Left cardiac atrium (tissue), 4 donors: ENCODE data around the gene TCEA3. TPM values are rescaled to one million over a fixed set of nuclear protein-coding genes. Genes with fewer than 3 reads are reported as not detected.
A peak's percentile ranks its signal among the peaks of the same experiment; 100 is the strongest.

ENCODE experiments used
- ATAC-seq, 2 donors: fragments of 200-7000 bp; cut with Tn5 transposase; one replicate each; pipeline ENCODE4 v1.9.1; 2020; ENCODE audit warnings: mild to moderate bottlenecking in 2 of 2, moderate library complexity in 2 of 2
- DNase-seq: peaks from one replicate; pipeline ENCODE4 v3.0.0-alpha.2; 2020
- intact Hi-C, 2 donors: fragments of 100-400 bp; cut with DNase I; formaldehyde crosslinking; loops; one replicate each; pipeline versions ENCODE4 v1.14.1 to v1.15.1; 2022 to 2023
- total RNA-seq, 2 donors: library from RNA; stranded (reverse); fragmentation: NEBNext Ultra II Directional; extraction: Animal tissue kit (Norgen Biotek cat#: 25700); gene quantifications; one replicate each; pipeline ENCODE4 v1.2.1, GENCODE V29; 2021
- donor health status: DM: no; HTN: yes; CAD: no.
- donor health status: DM: no; HTN: yes; CAD: no; lungs with severe emphysema.
- donor health status: DM: yes; HTN: yes; CAD: no.
- donor health status: Dilated cardiomyopathy.

Gene TCEA3
- total RNA-seq, 2 donors from 2014 or later = 32.9 to 38.3 TPM

GRCh38 chr1:23400324-23401114, 24.0 kb downstream of the TCEA3 start:
- intact Hi-C loops = loop anchor here (10.0 kb wide), 1 partner anchor 56 kb away; the partner anchor contains the start of gene HNRNPR (in 2 of the 2)
- DNase-seq (no peak), ATAC-seq (no peak)

- DNase-seq = no peak
- intact Hi-C loops = no loop called here
- ATAC-seq = no peak
Measured at GRCh38 chr1:23399229-23399628, 25.3 kb downstream of the TCEA3 start.

- ATAC-seq (no peak), DNase-seq (no peak)
- intact Hi-C loops = no loop called here
Measured at GRCh38 chr1:23397908-23398307, 26.6 kb downstream of the TCEA3 start.

- intact Hi-C loops = no loop called here
- no peak for DNase-seq
- no peak for ATAC-seq
Measured at GRCh38 chr1:23396380-23396779, 28.2 kb downstream of the TCEA3 start.

GRCh38 chr1:23395849-23396248, 28.7 kb downstream of the TCEA3 start:
- ATAC-seq (no peak), DNase-seq (no peak)
- intact Hi-C loops = loop anchor here in 1 of 2 donors (2.0 kb wide), 1 partner anchor 27 kb away; the partner anchor contains the start of gene ZNF436

GRCh38 chr1:23395154-23395724, 29.3 kb downstream of the TCEA3 start:
- intact Hi-C loops = loop anchor here in 1 of 2 donors (2.0 kb wide), 1 partner anchor 26 kb away; the partner anchor contains the start of gene ZNF436
- ATAC-seq = peak in 1 of 2 donors; percentile 19
- no peak for DNase-seq

GRCh38 chr1:23394684-23395083, 29.9 kb downstream of the TCEA3 start:
- ATAC-seq (peak; percentile 81 to 83), DNase-seq (peak; percentile 89)
- intact Hi-C loops = loop anchor here in 1 of 2 donors (2.0 kb wide), 1 partner anchor 26 kb away; the partner anchor contains the start of gene ZNF436

- ATAC-seq (peak; percentile 23 to 71), DNase-seq (no peak)
- intact Hi-C loops = loop anchor here in 1 of 2 donors (2.0 kb wide), 1 partner anchor 25 kb away; the partner anchor contains the start of gene ZNF436
Measured at GRCh38 chr1:23394181-23394580, 30.4 kb downstream of the TCEA3 start.

GRCh38 chr1:23393706-23394105, 30.8 kb downstream of the TCEA3 start:
- DNase-seq (peak; percentile 76), ATAC-seq (peak; percentile 62 to 85)
- intact Hi-C loops = loop anchor here in 1 of 2 donors (2.0 kb wide), 1 partner anchor 25 kb away; the partner anchor contains the start of gene ZNF436

GRCh38 chr1:23392125-23392855, 32.3 kb downstream of the TCEA3 start:
- no peak for ATAC-seq
- DNase-seq = no peak
- intact Hi-C loops = no loop called here

GRCh38 chr1:23389837-23390321, 34.7 kb downstream of the TCEA3 start:
- DNase-seq (no peak), ATAC-seq (no peak)
- intact Hi-C loops = no loop called here

GRCh38 chr1:23387494-23387893, 37.1 kb downstream of the TCEA3 start:
- DNase-seq = no peak
- no peak for ATAC-seq
- intact Hi-C loops = no loop called here

GRCh38 chr1:23385119-23385621, 39.4 kb downstream of the TCEA3 start:
- DNase-seq (no peak), ATAC-seq (no peak)
- intact Hi-C loops = no loop called here

GRCh38 chr1:23384312-23385058, 40.1 kb downstream of the TCEA3 start:
- intact Hi-C loops = no loop called here
- DNase-seq (no peak), ATAC-seq (peak in 1 of 2 donors; percentile 26)

GRCh38 chr1:23383577-23384311, 40.8 kb downstream of the TCEA3 start:
- no peak for DNase-seq
- intact Hi-C loops = no loop called here
- ATAC-seq = peak; percentile 28 to 41

- intact Hi-C loops = no loop called here
- ATAC-seq = no peak
- DNase-seq = no peak
Measured at GRCh38 chr1:23381233-23381885, 43.2 kb downstream of the TCEA3 start.

- intact Hi-C loops = no loop called here
- ATAC-seq = no peak
- no peak for DNase-seq
Measured at GRCh38 chr1:23380719-23381118, 43.8 kb downstream of the TCEA3 start.
